ENCODE data around the gene KPNA6.

DNA sequence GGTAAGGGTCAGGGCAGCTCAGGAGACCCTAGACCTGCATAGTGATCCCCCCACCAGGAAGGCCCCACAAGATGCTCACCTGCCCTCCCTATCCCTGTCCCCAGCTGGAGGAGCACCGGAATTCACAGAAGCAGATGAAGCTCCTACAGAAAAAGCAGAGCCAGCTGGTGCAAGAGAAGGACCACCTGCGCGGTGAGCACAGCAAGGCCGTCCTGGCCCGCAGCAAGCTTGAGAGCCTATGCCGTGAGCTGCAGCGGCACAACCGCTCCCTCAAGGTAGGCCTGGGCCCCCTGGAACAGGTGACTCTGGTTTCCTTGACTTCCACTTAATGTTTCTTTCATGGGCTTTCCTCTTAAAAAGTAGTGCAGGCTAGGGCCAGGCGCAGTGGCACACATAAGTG is 80.0 kb downstream of the KPNA6 start:
- TF ChIP-seq POLR2AphosphoS5 (IDR thresholded peaks at IDR 0.05; ENCODE audit: low read depth, low read length) (no peak), EP300 (IDR thresholded peaks at IDR 0.05; ENCODE audit: borderline replicate concordance in 1 of 2, low read depth in 1 of 2, low read length in 1 of 2) (no peak), RAD21 (IDR thresholded peaks at IDR 0.05; ENCODE audit: low read length) (no peak), FOXJ3 (CRISPR knock-in tag; IDR thresholded peaks at IDR 0.05) (no peak), MEF2A (IDR thresholded peaks at IDR 0.05; ENCODE audit: borderline replicate concordance, low read depth) (no peak), SMC3 (IDR thresholded peaks at IDR 0.05; ENCODE audit: low read depth, low read length) (no peak), EZH2phosphoT487 (IDR thresholded peaks at IDR 0.05; ENCODE audit: borderline replicate concordance, low read depth) (no peak), YY1 (IDR thresholded peaks at IDR 0.05; ENCODE audit: low read depth) (no peak), MXI1 (IDR thresholded peaks at IDR 0.05; ENCODE audit: low read depth, low read length) (no peak), NRF1 (IDR thresholded peaks at IDR 0.05; ENCODE audit: low read depth, low read length) (no peak)
- TF ChIP-seq, protein P1, sequence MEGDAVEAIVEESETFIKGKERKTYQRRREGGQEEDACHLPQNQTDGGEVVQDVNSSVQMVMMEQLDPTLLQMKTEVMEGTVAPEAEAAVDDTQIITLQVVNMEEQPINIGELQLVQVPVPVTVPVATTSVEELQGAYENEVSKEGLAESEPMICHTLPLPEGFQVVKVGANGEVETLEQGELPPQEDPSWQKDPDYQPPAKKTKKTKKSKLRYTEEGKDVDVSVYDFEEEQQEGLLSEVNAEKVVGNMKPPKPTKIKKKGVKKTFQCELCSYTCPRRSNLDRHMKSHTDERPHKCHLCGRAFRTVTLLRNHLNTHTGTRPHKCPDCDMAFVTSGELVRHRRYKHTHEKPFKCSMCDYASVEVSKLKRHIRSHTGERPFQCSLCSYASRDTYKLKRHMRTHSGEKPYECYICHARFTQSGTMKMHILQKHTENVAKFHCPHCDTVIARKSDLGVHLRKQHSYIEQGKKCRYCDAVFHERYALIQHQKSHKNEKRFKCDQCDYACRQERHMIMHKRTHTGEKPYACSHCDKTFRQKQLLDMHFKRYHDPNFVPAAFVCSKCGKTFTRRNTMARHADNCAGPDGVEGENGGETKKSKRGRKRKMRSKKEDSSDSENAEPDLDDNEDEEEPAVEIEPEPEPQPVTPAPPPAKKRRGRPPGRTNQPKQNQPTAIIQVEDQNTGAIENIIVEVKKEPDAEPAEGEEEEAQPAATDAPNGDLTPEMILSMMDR (IDR thresholded peaks at IDR 0.05) = no peak
- TF ChIP-seq, protein P2, sequence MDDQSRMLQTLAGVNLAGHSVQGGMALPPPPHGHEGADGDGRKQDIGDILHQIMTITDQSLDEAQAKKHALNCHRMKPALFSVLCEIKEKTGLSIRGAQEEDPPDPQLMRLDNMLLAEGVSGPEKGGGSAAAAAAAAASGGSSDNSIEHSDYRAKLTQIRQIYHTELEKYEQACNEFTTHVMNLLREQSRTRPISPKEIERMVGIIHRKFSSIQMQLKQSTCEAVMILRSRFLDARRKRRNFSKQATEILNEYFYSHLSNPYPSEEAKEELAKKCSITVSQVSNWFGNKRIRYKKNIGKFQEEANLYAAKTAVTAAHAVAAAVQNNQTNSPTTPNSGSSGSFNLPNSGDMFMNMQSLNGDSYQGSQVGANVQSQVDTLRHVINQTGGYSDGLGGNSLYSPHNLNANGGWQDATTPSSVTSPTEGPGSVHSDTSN (IDR thresholded peaks at IDR 0.05) = no peak
- TF ChIP-seq, protein P3, sequence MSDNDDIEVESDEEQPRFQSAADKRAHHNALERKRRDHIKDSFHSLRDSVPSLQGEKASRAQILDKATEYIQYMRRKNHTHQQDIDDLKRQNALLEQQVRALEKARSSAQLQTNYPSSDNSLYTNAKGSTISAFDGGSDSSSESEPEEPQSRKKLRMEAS (IDR thresholded peaks at IDR 0.05; ENCODE audit: low read depth) = no peak
- TF ChIP-seq, protein P4, sequence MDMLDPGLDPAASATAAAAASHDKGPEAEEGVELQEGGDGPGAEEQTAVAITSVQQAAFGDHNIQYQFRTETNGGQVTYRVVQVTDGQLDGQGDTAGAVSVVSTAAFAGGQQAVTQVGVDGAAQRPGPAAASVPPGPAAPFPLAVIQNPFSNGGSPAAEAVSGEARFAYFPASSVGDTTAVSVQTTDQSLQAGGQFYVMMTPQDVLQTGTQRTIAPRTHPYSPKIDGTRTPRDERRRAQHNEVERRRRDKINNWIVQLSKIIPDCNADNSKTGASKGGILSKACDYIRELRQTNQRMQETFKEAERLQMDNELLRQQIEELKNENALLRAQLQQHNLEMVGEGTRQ (IDR thresholded peaks at IDR 0.05; ENCODE audit: borderline replicate concordance, low read depth, low read length) = no peak
